NCI-H128 (cell line): ENCODE data around the gene CCDC137.
A peak's percentile ranks its signal among the peaks of the same experiment; 100 is the strongest.
"Not testable (repeated sequence)": the region's sequence is repeated elsewhere in the genome, so short reads cannot be mapped to it uniquely, and the experiment has no call there.

Experiments
- DNase-seq: peaks from one replicate; lab custom pipeline; 2025; ENCODE audit not compliant: unreplicated experiment; lab: John Stamatoyannopoulos, UW

The CCDC137 gene

GRCh38 chr17:81666342-81667191, at the start of gene CCDC137, which contains the start of gene OXLD1:
Gene CCDC137 (plus strand): TSS chr17:81666737. CDS start chr17:81666767, 30 bp downstream.
Gene OXLD1 (minus strand): TSS chr17:81666605. CDS start chr17:81666577, 28 bp downstream.
- DNase-seq: peak; percentile 75

- DNase-seq: no peak
Observed at GRCh38 chr17:81616877-81617276, 49.7 kb upstream of the CCDC137 start.

GRCh38 chr17:81618307-81618706, 48.2 kb upstream of the CCDC137 start:
- not testable (repeated sequence) for DNase-seq

GRCh38 chr17:81621494-81622130, 44.9 kb upstream of the CCDC137 start:
- no peak for DNase-seq

GRCh38 chr17:81630274-81630673, 36.3 kb upstream of the CCDC137 start:
- DNase-seq: no peak

- no peak for DNase-seq
Observed at GRCh38 chr17:81631482-81631881, 35.1 kb upstream of the CCDC137 start.

GRCh38 chr17:81635431-81635830, 31.1 kb upstream of the CCDC137 start:
- no peak for DNase-seq

- no peak for DNase-seq
Observed at GRCh38 chr17:81635973-81636504, 30.5 kb upstream of the CCDC137 start.

GRCh38 chr17:81636505-81637288, 29.8 kb upstream of the CCDC137 start, which contains the start of the genes NPLOC4 and TSPAN10:
Gene NPLOC4 (minus strand): TSS chr17:81637112. CDS start chr17:81636930, 182 bp downstream.
Gene TSPAN10 (plus strand): TSS chr17:81637196. CDS start chr17:81642413, 5,217 bp downstream.
- DNase-seq: peak; percentile 60

- no peak for DNase-seq
Observed at GRCh38 chr17:81638683-81639082, 27.9 kb upstream of the CCDC137 start.

- no peak for DNase-seq
Observed at GRCh38 chr17:81640011-81640410, 26.5 kb upstream of the CCDC137 start.

- no peak for DNase-seq
Observed at GRCh38 chr17:81641825-81642489, 24.6 kb upstream of the CCDC137 start.

- no peak for DNase-seq
Observed at GRCh38 chr17:81644496-81644895, 22.0 kb upstream of the CCDC137 start.

- DNase-seq: no peak
Observed at GRCh38 chr17:81644976-81645952, 21.3 kb upstream of the CCDC137 start.

GRCh38 chr17:81646869-81647600, 19.5 kb upstream of the CCDC137 start:
- DNase-seq: no peak

- DNase-seq: no peak
Observed at GRCh38 chr17:81647640-81648012, 18.9 kb upstream of the CCDC137 start.

- DNase-seq: no peak
Observed at GRCh38 chr17:81648013-81648706, 18.4 kb upstream of the CCDC137 start.

GRCh38 chr17:81648707-81649085, 17.8 kb upstream of the CCDC137 start:
- DNase-seq: no peak
